DOHH2 (cell line): ENCODE results near the gene NSUN6.

Source experiments
- H3F3A ChIP-seq: fragments of 200-600 bp; sonication (generic), shearing (Covaris generic); 2 replicates; pipeline ENCODE4 v1.6.0; 2016; ENCODE audit warnings: antibody characterized with exemption, mild to moderate bottlenecking; ENCODE audit not compliant: control insufficient read depth, insufficient read depth
- H3K27ac ChIP-seq: fragments of 200-600 bp; sonication (generic); 2 replicates; pipeline ENCODE4 v1.5.1; 2014; ENCODE audit warnings: low read depth, mild to moderate bottlenecking, low read length, moderate library complexity
- H3K27me3 ChIP-seq: fragments of 200-600 bp; sonication (generic); 2 replicates; pipeline ENCODE4 v1.6.1; 2014; ENCODE audit warnings: mild to moderate bottlenecking, low read length, mixed read lengths; ENCODE audit not compliant: control insufficient read depth
- H3K36me3 ChIP-seq: fragments of 200-600 bp; sonication (generic); 2 replicates; pipeline ENCODE4 v1.6.1; 2014; ENCODE audit warnings: mild to moderate bottlenecking, low read length, moderate library complexity, mixed read lengths; ENCODE audit not compliant: control insufficient read depth
- H3K4me1 ChIP-seq: fragments of 200-600 bp; sonication (generic); 2 replicates; pipeline ENCODE4 v1.6.1; 2014; ENCODE audit warnings: mild to moderate bottlenecking, low read length, mixed read lengths; ENCODE audit not compliant: control insufficient read depth
- H3K4me2 ChIP-seq: fragments of 200-600 bp; sonication (generic); 2 replicates; pipeline ENCODE4 v1.6.0; 2014; ENCODE audit warnings: mild to moderate bottlenecking, low read length, moderate library complexity
- H3K4me3 ChIP-seq: fragments of 200-600 bp; sonication (generic); 2 replicates; pipeline ENCODE4 v1.5.1; 2014; ENCODE audit warnings: mild to moderate bottlenecking, low read length, mixed read lengths
- H3K79me2 ChIP-seq: fragments of 200-600 bp; sonication (generic); 2 replicates; pipeline ENCODE4 v1.6.1; 2014; ENCODE audit warnings: mild to moderate bottlenecking, low read length, mixed read lengths; ENCODE audit not compliant: control insufficient read depth
- H3K9me2 ChIP-seq: fragments of 200-600 bp; sonication (generic); replicated peaks from 2 replicates; pipeline ENCODE4 v1.6.1; 2014; ENCODE audit warnings: mild to moderate bottlenecking, low read length, mixed read lengths; ENCODE audit not compliant: control insufficient read depth
- H3K9me3 ChIP-seq: fragments of 200-600 bp; sonication (generic); 2 replicates; pipeline ENCODE4 v1.6.1; 2014; ENCODE audit warnings: antibody characterized with exemption, low read length, mixed read lengths; ENCODE audit not compliant: control insufficient read depth, insufficient read depth
- H4K20me1 ChIP-seq: fragments of 200-600 bp; sonication (generic); 2 replicates; pipeline ENCODE4 v1.6.0; 2014; ENCODE audit warnings: low read depth, mild to moderate bottlenecking, antibody characterized with exemption, low read length, moderate library complexity; ENCODE audit not compliant: control insufficient read depth, insufficient read depth
- EZH2phosphoT487 ChIP-seq: fragments of 200-600 bp; sonication (generic); IDR thresholded peaks from 2 replicates; pipeline ENCODE4 v1.6.1; 2017; ENCODE audit warnings: borderline replicate concordance, mild to moderate bottlenecking, antibody characterized with exemption, low read length, moderate library complexity, mixed read lengths
- TF ChIP-seq, protein P1 (sequence below): fragments of 200-600 bp; sonication (generic); IDR thresholded peaks from one replicate; pipeline ENCODE4 v1.5.1; 2014; ENCODE audit warnings: antibody characterized with exemption, mild to moderate bottlenecking, low read depth, low read length; ENCODE audit not compliant: poor library complexity, severe bottlenecking

NSUN6 gene

DNA sequence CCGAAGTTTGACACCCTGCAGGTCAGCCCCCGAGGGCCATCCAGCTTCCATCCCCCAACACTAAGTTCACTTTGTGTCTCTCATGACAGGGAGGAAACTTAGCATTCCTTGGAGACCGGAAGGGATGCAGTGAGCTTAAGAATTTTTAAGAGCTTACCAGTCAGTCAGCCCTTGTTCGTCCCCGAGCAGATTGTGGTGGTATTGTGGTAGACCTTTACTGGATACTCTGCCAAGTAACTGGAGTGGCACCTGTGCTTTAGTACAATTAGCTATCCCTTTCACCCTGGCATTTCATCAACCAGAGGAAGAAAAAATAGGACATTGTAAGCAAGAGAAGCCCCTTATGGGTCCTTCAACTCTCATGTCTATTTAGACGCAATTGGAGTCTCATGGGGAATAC, 74.8 kb downstream of the NSUN6 start:
- Histone ChIP-seq H3K4me2 (no peak overlapping the region), H3K4me1 (no peaks in the 10 kb centered on the region), H3K9me2 (no peaks in the 10 kb centered on the region), H3K9me3 (peaks cover 10% of the 10 kb centered on the region; the same call in 1 of the 2 replicates), H3K27me3 (no peaks in the 10 kb centered on the region), H3F3A (no peaks in the 10 kb centered on the region), H3K27ac (no peak overlapping the region), H3K4me3 (no peak overlapping the region), H3K79me2 (no peaks in the 10 kb centered on the region), H4K20me1 (no peaks in the 10 kb centered on the region), H3K36me3 (peaks cover 39% of the 10 kb centered on the region)
- TF ChIP-seq, protein P1, sequence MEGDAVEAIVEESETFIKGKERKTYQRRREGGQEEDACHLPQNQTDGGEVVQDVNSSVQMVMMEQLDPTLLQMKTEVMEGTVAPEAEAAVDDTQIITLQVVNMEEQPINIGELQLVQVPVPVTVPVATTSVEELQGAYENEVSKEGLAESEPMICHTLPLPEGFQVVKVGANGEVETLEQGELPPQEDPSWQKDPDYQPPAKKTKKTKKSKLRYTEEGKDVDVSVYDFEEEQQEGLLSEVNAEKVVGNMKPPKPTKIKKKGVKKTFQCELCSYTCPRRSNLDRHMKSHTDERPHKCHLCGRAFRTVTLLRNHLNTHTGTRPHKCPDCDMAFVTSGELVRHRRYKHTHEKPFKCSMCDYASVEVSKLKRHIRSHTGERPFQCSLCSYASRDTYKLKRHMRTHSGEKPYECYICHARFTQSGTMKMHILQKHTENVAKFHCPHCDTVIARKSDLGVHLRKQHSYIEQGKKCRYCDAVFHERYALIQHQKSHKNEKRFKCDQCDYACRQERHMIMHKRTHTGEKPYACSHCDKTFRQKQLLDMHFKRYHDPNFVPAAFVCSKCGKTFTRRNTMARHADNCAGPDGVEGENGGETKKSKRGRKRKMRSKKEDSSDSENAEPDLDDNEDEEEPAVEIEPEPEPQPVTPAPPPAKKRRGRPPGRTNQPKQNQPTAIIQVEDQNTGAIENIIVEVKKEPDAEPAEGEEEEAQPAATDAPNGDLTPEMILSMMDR = no peak
- no peak for TF ChIP-seq EZH2phosphoT487

DNA sequence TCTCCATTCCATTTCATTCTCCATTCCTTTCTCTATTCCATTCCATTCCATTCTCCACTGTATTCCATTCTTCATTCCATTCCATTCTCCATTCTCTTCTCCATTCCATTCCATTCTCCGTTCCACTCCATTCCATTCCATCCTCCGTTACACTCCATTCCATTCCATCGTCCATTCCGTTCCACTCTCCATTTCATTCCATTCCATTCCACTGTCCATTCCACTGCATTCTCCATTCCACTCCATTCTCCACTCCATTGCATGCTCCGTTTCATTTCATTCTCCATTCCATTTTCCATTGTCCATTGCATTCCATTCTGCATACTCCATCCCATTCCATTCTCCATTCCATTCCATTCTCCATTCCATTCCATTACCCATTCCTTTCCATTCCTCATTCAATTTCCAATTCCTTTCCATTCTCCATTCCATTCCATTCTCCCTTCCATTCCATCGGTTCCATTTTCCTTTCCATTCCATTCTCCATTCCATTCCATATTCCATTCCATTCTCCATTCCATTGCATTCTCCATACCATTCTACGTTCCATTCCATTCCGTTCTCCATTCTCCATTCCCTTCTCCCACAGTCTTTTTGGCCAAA, 78.3 kb downstream of the NSUN6 start:
- Histone ChIP-seq H3K9me3 (peaks cover 29% of the 10 kb centered on the region), H3K9me2 (no peaks in the 10 kb centered on the region), H3K4me2 (no peak overlapping the region), H3K79me2 (no peaks in the 10 kb centered on the region), H3K4me3 (no peak overlapping the region), H3K4me1 (no peaks in the 10 kb centered on the region), H3K27me3 (no peaks in the 10 kb centered on the region), H3F3A (no peaks in the 10 kb centered on the region), H3K36me3 (peaks cover 10% of the 10 kb centered on the region), H3K27ac (no peak overlapping the region), H4K20me1 (no peaks in the 10 kb centered on the region)
- TF ChIP-seq EZH2phosphoT487 = no peak
- TF ChIP-seq, protein P1 = no peak

DNA sequence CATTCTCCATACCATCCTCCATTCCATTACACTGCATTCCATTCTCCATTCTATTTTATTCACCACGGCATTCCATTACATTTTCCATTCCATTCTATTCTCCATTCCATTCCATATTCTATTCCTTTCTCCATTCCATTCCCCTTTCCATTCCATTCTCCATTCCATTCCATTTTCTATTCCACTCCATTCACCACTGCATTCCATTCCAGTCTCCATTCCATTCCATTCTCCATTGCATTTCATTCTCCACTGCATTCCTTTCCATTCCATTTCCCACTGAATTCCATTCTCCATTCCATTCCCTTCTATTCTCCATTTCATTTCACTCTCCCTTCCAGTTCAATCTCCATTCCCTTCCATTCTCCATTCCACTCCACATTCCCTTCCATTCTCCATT, 79.6 kb downstream of the NSUN6 start:
- peaks cover 3% of the 10 kb centered on the region; the same call in 1 of the 2 replicates for H3K36me3 ChIP-seq
- peaks cover 33% of the 10 kb centered on the region for H3K9me3 ChIP-seq
- no peaks in the 10 kb centered on the region for H3K27me3 ChIP-seq
- no peak overlapping the region for H3K27ac ChIP-seq
- no peaks in the 10 kb centered on the region for H3K4me1 ChIP-seq
- no peak overlapping the region for H3K4me2 ChIP-seq
- no peaks in the 10 kb centered on the region for H3K79me2 ChIP-seq
- H4K20me1 ChIP-seq = no peaks in the 10 kb centered on the region
- no peak overlapping the region for H3K4me3 ChIP-seq
- no peaks in the 10 kb centered on the region for H3K9me2 ChIP-seq
- TF ChIP-seq, protein P1 = no peak
- TF ChIP-seq EZH2phosphoT487 = no peak
- H3F3A ChIP-seq = no peaks in the 10 kb centered on the region
